Measurements from ENCODE around the gene PLCH1.

PLCH1 gene

GRCh38 chr3:155335724-155336354, 409.0 kb downstream of the PLCH1 start:
- DNase-seq (ENCODE audit: low read depth) = no peak

DNA sequence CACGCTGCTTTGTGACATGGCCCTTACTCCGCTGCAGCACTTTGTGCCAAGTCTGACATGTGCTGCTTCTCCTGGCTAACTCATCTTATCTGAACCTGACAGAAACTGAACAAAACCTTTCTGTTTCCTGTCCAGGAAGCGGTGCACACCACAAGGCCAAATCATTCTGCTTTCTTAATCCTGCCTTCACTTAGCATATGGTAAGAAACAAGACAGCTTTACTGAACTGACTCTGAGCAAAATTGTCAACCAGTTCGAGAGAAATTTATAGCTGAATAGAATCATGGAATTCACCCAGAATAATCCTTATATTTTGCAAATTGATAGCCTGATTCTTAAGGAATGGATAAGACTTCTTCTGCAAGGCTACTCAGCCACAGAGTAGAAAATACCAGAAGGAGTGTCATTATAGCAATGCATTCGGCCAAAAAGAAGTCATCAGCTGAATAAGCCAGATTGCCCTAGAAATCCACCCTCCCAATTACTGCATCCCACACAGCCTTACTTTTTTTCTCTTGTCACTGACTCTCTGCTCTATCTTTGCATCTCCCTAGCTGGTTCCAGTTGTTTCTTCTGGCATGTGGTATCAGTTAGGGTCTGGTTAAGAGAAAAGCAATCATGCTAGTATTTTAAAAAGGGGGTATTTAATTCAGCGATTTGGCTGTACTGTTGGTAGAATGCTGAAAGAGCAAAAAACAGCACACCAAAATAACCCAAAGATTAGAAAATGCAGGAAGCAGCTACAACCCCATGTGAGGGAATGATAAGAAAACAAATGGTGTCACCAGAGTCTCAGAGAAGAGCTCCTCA, 409.8 kb downstream of the PLCH1 start:
- no peak for DNase-seq (ENCODE audit: low read depth)

GRCh38 chr3:155334215-155334913, 410.5 kb downstream of the PLCH1 start:
- DNase-seq (ENCODE audit: low read depth) = no peak

DNA sequence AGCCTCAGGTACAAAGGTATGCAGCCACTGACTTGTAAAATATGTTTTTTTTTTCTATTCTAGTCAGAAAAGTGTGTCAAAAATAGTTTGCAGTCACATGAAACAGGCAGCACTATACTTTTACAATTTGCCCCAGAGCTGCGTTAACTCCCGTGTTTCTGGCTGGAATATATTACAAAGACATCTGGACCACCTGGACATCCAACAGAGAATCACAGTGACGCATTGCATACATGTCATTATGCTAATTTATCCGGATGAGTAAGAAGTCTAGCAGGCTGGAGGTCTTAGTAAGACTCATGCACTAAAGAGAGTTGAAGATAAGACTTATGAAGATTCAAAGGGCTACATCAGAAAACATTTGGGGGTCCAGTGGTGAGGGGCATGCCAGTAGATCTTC, 412.2 kb downstream of the PLCH1 start:
- no peak for DNase-seq (ENCODE audit: low read depth)

DNA sequence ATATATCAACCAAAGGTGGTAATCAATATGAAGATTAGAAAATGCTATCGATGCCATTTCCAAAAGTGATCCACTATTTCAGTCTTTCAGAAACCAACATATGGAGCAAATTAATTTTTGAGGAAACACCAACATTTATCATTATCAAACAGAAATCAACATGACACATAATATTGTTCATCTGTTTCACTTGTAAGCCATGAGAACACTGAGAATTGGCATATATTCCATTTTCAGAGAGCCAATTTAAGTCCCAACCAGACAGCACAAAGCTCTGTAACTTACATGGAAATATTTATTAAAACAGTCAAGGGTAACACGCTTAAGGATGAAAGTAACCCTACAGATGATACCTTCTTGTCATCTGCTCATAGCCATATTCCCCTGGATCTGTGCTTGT, 413.8 kb downstream of the PLCH1 start:
- DNase-seq (ENCODE audit: low read depth) = no peak

GRCh38 chr3:155330370-155330769, 414.5 kb downstream of the PLCH1 start:
- DNase-seq (ENCODE audit: low read depth) = no peak

DNA sequence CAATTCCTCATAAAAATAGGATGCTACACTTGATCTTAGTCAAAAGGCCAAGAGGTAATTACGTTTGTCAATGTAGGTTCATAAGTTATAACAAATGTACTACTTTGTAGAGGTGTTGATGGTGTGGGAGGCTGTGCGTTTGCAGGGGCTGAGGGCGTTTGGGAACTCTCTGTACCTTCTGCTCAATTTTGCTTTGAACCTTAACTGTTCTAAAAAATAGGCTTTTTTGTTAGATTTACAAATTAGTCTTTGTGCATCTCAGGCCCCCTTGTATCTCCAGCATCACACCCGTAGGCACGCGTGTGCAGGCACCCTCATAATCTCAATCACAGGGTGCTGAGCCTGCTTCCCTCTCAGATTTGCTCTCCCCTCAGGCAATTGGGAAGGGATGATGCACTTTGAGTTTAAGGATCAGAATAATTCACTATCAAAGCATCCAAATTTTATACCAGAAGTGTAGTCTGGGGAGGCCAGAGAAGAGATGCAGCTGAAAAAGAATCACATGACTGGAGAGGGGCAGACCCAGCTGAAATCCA, 415.3 kb downstream of the PLCH1 start:
- no peak for DNase-seq (ENCODE audit: low read depth)

GRCh38 chr3:155327871-155328270, 417.0 kb downstream of the PLCH1 start:
- DNase-seq (ENCODE audit: low read depth) = no peak

DNA sequence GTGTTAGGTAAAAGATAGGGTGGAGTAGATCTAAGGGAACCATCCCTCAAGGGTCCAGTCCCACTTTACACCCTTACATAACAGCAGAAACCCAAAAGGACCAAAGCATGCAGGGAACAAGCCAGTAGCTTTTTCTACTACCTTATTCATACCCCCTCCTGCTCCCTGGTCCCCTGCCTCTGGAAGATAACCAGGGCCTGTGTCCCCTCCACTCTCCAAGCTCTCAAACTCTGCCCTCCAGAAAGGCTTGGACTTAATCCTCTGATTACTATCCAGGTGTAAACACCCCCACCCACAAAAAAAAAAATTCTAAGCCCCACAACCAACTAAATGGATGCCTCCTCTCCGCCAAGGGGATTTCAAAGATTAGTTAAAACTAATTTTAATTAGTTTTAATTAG, 417.4 kb downstream of the PLCH1 start:
- no peak for DNase-seq (ENCODE audit: low read depth)

DNA sequence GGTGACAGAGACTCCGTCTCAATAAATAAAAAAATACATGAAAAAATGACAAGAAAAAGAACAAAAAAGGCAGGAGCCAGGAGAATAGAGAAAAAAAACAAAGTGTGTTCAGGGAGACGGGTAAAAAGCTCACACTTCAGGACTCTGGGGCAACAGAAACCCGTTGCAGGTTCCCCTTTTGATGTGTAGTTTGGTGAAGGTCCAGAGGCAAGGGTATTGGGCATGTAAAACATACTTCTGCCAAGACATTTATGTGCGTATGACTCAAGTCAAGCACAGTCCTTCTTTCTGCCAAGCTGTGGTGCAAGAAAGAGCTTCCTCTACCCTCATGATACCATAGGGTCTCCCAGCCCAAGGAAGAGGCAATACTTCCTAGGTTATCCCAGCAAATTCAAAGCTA, 418.0 kb downstream of the PLCH1 start:
- no peak for DNase-seq (ENCODE audit: low read depth)

DNA sequence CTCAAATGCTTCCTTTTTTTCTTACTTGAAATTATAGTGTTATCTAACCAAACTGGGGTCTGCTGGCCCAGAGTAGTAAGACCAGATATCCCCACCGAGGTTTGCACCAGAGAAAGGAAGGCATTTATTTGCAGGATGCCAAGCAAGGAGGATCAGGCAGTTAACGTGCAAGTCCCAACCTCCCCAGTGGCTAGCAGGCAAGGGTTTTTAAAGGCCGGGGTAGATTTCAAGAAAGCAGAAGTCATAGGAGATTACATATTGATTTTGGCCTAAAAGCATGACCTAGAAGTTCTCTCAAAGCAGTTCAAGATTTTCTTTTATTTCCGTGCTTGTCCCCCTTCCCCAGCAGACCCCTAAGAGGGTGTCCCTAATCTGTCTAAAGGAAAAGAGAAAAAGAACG, 418.6 kb downstream of the PLCH1 start:
- DNase-seq (ENCODE audit: low read depth) = no peak
